ENCODE measurements around the gene PRRC2B. TPM values are rescaled to one million over a fixed set of nuclear protein-coding genes. Genes with fewer than 3 reads are reported as not detected.

The PRRC2B gene
- total and polyA plus RNA-seq, 2 of the 8 experiments (the other 6 are each of a cell fraction or from before 2014, with no cell fraction given): 37.3 to 249 TPM

DNA sequence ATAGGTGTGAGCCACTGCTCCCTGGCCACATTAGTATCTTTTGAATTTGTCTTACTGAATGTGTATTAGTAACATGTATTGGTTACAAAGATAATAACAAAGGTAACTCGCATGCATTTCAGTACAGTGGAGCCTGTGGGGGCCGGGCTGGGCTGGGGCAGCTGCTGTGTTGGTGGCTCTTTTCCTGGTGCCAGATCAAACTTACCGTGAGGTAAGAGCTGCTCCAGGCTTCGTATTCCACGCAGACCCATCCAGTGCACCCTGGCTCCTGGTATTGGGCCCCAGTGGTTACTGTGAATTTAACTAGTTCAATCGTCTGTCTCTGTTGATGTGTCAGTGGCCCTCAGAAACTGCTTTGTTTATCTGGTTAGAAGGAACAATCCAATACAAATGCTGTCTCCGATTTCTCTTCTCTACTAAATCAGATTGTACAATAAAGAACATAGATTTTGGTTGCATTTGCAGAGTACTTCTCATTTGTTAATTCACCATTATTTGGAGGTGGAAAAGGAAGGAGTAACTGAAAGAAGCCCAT, 15.6 kb downstream of the PRRC2B start:
- Histone ChIP-seq H3K27me3 (replicated peaks in 1 of 4; ENCODE audit: control insufficient read depth in 3 of 4, extremely low read depth in 1 of 4, insufficient read depth in 3 of 4, low read length in 3 of 4) (no peaks in the 10 kb centered on the region), H3K4ac (replicated peaks; ENCODE audit: insufficient read length, low read depth, low read length) (no peak overlapping the region), H4K5ac (ENCODE audit: insufficient read length, low read depth, low read length) (no peak overlapping the region), H3K4me3 (ENCODE audit: extremely low read depth in 1 of 4, insufficient read depth in 2 of 4, low read depth in 3 of 4, low read length in 4 of 4) (no peak overlapping the region), H3K4me1 (replicated peaks in 1 of 4; ENCODE audit: control insufficient read depth in 3 of 4, insufficient read depth in 4 of 4, low read length in 3 of 4) (peaks cover 36 to 51% (median 43%) of the 10 kb centered on the region in 4 experiments), H2BK120ac (replicated peaks; ENCODE audit: low read depth, low read length) (no peak overlapping the region), H2AK5ac (ENCODE audit: low read depth, low read length) (no peak overlapping the region), H3K56ac (replicated peaks; ENCODE audit: insufficient read length, low read depth, low read length) (no peak overlapping the region), H3K27ac (ENCODE audit: low read depth, low read length) (0 out of 2 replicates have a peak overlapping the region, but pooled peaks have one; percentile 6), H3K79me1 (ENCODE audit: low read depth, low read length) (peaks cover 14% of the 10 kb centered on the region; the same call in 1 of the 2 replicates), H3K79me2 (ENCODE audit: control insufficient read depth in 1 of 2, insufficient read depth in 2 of 2, low read length in 2 of 2) (peaks cover 79 to 100% of the 10 kb centered on the region in 2 experiments), H3K36me3 (ENCODE audit: control insufficient read depth in 2 of 4, insufficient read depth in 4 of 4, low read length in 3 of 4) (peaks cover 0 to 12% (median 2%) of the 10 kb centered on the region in 4 experiments; a peak in 3 of 8 replicates), H2BK12ac (ENCODE audit: low read depth, low read length) (no peak overlapping the region), H2BK5ac (ENCODE audit: low read depth, low read length) (no peak overlapping the region), H3K23me2 (ENCODE audit: low read depth, low read length) (no peaks in the 10 kb centered on the region), H3K4me2 (ENCODE audit: insufficient read depth in 1 of 2, low read depth in 2 of 2, low read length in 2 of 2) (no peak overlapping the region), H2BK20ac (ENCODE audit: low read length) (no peak overlapping the region), H3K9me3 (ENCODE audit: insufficient read depth in 2 of 2, low read depth in 1 of 2, low read length in 1 of 2) (peaks cover 0 to 3% of the 10 kb centered on the region in 2 experiments; a peak in 1 of 4 replicates), H3K18ac (ENCODE audit: extremely low read depth, low read length) (no peak overlapping the region), H4K91ac (replicated peaks; ENCODE audit: insufficient read length, low read length) (no peak overlapping the region), H3K23ac (ENCODE audit: insufficient read length) (no peak overlapping the region), H3K9ac (replicated peaks in 1 of 4; ENCODE audit: extremely low read depth in 1 of 4, low read depth in 3 of 4, low read length in 3 of 4) (no peak overlapping the region), H4K8ac (ENCODE audit: extremely low read depth, insufficient read depth, low read length) (no peak overlapping the region), H4K20me1 (replicated peaks in 1 of 2; ENCODE audit: control insufficient read depth in 1 of 2, insufficient read depth in 2 of 2, low read length in 2 of 2) (peaks cover 21 to 38% of the 10 kb centered on the region in 2 experiments), H2BK15ac (ENCODE audit: low read length) (no peak overlapping the region), H3K14ac (ENCODE audit: insufficient read length) (no peak overlapping the region), H2AFZ (ENCODE audit: low read length) (no peak overlapping the region)
- WGBS, 2 experiments (ENCODE audit: extremely low coverage in 1 of 2, insufficient coverage in 1 of 2, insufficient read length in 1 of 2, insufficient replicate concordance in 2 of 2, low coverage in 1 of 2, low lambda C conversion rate in 2 of 2, missing lambda C conversion rate in 1 of 2): 83% methylated on average over 7 of the region's 7 CpGs; no CpG with 5 or more reads in 1 of the 2 experiments
- FAIRE-seq (no peak), DNase-seq (ENCODE audit: low read depth in 1 of 2, low spot score in 2 of 2) (no peak)
- ChIA-PET POLR2A (ENCODE audit: partially characterized antibody) (interaction anchor here (1.5 to 5.1 kb wide), 2 partner anchors 12 to 37 kb away, joined by 3 to 34 read pairs; no protein-coding TSS in a partner anchor), CTCF (ENCODE audit: partially characterized antibody) (interaction anchor here (1.0 kb wide), 1 partner anchor 24 kb away, joined by 3 read pairs; no protein-coding TSS in a partner anchor)
- TF ChIP-seq CHD1 (IDR thresholded peaks at IDR 0.05; ENCODE audit: low read depth, low read length) (no peak), MAFK (IDR thresholded peaks at IDR 0.05; ENCODE audit: low read depth, low read length) (no peak)

Data from H1 (cell line).